Measurements from ENCODE around the gene TMEM18.

DNA sequence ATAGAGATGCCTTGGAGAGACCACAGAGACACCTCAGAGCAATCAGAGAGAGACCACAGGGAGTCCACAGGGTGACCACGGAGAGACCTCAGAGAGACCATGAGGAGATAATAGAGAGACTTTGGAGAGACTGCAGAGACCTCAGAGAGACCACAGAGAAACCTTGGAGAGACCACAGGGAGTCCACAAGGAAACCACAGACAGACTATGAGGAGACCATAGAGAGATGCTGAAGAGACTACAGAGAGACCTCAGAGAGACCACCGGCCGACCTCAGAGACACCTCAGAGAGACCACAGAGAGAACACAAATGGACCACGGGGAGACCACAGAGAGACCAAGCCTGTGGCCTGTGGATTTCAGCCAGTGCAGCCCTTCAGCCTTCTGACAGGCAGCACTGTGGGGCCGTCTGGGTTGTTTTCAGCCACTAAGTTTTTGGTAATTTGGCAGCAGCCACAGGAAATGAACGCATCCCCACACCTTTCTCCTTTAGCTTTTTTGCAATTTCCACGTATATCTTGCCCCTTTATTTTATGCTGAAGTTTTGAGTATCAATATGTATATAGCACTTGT lies 11.4 kb upstream of the TMEM18 start:
- TF ChIP-seq, protein P1, sequence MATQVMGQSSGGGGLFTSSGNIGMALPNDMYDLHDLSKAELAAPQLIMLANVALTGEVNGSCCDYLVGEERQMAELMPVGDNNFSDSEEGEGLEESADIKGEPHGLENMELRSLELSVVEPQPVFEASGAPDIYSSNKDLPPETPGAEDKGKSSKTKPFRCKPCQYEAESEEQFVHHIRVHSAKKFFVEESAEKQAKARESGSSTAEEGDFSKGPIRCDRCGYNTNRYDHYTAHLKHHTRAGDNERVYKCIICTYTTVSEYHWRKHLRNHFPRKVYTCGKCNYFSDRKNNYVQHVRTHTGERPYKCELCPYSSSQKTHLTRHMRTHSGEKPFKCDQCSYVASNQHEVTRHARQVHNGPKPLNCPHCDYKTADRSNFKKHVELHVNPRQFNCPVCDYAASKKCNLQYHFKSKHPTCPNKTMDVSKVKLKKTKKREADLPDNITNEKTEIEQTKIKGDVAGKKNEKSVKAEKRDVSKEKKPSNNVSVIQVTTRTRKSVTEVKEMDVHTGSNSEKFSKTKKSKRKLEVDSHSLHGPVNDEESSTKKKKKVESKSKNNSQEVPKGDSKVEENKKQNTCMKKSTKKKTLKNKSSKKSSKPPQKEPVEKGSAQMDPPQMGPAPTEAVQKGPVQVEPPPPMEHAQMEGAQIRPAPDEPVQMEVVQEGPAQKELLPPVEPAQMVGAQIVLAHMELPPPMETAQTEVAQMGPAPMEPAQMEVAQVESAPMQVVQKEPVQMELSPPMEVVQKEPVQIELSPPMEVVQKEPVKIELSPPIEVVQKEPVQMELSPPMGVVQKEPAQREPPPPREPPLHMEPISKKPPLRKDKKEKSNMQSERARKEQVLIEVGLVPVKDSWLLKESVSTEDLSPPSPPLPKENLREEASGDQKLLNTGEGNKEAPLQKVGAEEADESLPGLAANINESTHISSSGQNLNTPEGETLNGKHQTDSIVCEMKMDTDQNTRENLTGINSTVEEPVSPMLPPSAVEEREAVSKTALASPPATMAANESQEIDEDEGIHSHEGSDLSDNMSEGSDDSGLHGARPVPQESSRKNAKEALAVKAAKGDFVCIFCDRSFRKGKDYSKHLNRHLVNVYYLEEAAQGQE (IDR thresholded peaks at IDR 0.05; ENCODE audit: unreplicated experiment): no peak
- TF ChIP-seq, protein P2, sequence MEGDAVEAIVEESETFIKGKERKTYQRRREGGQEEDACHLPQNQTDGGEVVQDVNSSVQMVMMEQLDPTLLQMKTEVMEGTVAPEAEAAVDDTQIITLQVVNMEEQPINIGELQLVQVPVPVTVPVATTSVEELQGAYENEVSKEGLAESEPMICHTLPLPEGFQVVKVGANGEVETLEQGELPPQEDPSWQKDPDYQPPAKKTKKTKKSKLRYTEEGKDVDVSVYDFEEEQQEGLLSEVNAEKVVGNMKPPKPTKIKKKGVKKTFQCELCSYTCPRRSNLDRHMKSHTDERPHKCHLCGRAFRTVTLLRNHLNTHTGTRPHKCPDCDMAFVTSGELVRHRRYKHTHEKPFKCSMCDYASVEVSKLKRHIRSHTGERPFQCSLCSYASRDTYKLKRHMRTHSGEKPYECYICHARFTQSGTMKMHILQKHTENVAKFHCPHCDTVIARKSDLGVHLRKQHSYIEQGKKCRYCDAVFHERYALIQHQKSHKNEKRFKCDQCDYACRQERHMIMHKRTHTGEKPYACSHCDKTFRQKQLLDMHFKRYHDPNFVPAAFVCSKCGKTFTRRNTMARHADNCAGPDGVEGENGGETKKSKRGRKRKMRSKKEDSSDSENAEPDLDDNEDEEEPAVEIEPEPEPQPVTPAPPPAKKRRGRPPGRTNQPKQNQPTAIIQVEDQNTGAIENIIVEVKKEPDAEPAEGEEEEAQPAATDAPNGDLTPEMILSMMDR (conservative IDR thresholded peaks at IDR 0.05; ENCODE audit: low read depth in 2 of 2): no peak
